HL-60 (cell line): ENCODE results near the gene MRPL33.

Experiments
- DNase-seq, 2 experiments: peaks; one replicate each; pipeline ENCODE4 v3.0.0-alpha.2; 2010 to 2020; ENCODE audit warnings: low read depth in 1 of 2, low spot score in 1 of 2
- H3K27ac ChIP-seq: fragments of 250-450 bp; sonication (Bioruptor Pico); replicated peaks from 2 replicates; pipeline ENCODE4 v1.5.1; 2020; ENCODE audit warnings: mild to moderate bottlenecking, moderate library complexity
- H3K27me3 ChIP-seq: fragments of 250-450 bp; sonication (Bioruptor Pico); 2 replicates; pipeline ENCODE4 v1.5.1; 2021; ENCODE audit warnings: mild to moderate bottlenecking, moderate library complexity; ENCODE audit not compliant: insufficient read depth, poor library complexity, severe bottlenecking
- H3K4me3 ChIP-seq: replicated peaks from 2 replicates; pipeline ENCODE4 v1.5.1; 2011; ENCODE audit warnings: mild to moderate bottlenecking, control low read depth, low read length; ENCODE audit not compliant: insufficient read depth
- GABPA ChIP-seq: IDR thresholded peaks from 2 replicates; pipeline ENCODE4 v1.6.1; 2012; ENCODE audit warnings: low read depth
- POLR2AphosphoS5 ChIP-seq: IDR thresholded peaks from 2 replicates; pipeline ENCODE4 v1.6.1; 2012; ENCODE audit warnings: low read depth
- SPI1 ChIP-seq: IDR thresholded peaks from 2 replicates; pipeline ENCODE4 v1.6.1; 2012; ENCODE audit warnings: low read depth, mild to moderate bottlenecking, borderline replicate concordance
- TF ChIP-seq, protein P1 (sequence below): IDR thresholded peaks from 2 replicates; pipeline ENCODE4 v1.6.1; 2012; ENCODE audit warnings: low read depth; ENCODE audit not compliant: insufficient replicate concordance
- TF ChIP-seq, protein P2 (sequence below): IDR thresholded peaks from one replicate; pipeline ENCODE4 v1.5.1; 2011; ENCODE audit warnings: low read length, control low read depth, inconsistent platforms; ENCODE audit not compliant: insufficient read depth

Gene MRPL33

DNA sequence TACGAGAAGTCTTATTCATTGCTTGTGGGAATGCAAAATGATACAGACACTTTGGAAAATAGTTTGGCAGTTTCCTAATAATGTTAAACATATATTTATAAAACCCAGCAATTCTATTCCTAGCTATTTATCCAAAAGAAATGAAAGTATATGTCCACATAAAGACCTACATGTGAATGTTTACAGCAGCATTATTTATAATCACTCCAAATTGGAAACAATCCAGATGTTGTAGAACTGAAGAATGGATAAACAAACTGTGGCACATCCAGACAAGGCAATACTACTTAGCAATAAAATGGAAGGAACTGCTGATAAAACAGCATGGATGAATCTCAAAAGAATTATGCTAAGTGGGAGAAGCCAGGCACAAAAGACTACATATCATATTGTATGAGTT, 19.3 kb downstream of the MRPL33 start:
- no peak for TF ChIP-seq POLR2AphosphoS5
- no peak for TF ChIP-seq GABPA
- no peak for TF ChIP-seq SPI1
- TF ChIP-seq, protein P1, sequence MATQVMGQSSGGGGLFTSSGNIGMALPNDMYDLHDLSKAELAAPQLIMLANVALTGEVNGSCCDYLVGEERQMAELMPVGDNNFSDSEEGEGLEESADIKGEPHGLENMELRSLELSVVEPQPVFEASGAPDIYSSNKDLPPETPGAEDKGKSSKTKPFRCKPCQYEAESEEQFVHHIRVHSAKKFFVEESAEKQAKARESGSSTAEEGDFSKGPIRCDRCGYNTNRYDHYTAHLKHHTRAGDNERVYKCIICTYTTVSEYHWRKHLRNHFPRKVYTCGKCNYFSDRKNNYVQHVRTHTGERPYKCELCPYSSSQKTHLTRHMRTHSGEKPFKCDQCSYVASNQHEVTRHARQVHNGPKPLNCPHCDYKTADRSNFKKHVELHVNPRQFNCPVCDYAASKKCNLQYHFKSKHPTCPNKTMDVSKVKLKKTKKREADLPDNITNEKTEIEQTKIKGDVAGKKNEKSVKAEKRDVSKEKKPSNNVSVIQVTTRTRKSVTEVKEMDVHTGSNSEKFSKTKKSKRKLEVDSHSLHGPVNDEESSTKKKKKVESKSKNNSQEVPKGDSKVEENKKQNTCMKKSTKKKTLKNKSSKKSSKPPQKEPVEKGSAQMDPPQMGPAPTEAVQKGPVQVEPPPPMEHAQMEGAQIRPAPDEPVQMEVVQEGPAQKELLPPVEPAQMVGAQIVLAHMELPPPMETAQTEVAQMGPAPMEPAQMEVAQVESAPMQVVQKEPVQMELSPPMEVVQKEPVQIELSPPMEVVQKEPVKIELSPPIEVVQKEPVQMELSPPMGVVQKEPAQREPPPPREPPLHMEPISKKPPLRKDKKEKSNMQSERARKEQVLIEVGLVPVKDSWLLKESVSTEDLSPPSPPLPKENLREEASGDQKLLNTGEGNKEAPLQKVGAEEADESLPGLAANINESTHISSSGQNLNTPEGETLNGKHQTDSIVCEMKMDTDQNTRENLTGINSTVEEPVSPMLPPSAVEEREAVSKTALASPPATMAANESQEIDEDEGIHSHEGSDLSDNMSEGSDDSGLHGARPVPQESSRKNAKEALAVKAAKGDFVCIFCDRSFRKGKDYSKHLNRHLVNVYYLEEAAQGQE, result no peak
- TF ChIP-seq, protein P2, sequence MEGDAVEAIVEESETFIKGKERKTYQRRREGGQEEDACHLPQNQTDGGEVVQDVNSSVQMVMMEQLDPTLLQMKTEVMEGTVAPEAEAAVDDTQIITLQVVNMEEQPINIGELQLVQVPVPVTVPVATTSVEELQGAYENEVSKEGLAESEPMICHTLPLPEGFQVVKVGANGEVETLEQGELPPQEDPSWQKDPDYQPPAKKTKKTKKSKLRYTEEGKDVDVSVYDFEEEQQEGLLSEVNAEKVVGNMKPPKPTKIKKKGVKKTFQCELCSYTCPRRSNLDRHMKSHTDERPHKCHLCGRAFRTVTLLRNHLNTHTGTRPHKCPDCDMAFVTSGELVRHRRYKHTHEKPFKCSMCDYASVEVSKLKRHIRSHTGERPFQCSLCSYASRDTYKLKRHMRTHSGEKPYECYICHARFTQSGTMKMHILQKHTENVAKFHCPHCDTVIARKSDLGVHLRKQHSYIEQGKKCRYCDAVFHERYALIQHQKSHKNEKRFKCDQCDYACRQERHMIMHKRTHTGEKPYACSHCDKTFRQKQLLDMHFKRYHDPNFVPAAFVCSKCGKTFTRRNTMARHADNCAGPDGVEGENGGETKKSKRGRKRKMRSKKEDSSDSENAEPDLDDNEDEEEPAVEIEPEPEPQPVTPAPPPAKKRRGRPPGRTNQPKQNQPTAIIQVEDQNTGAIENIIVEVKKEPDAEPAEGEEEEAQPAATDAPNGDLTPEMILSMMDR, result no peak
- no peaks in the 10 kb centered on the region for H3K27me3 ChIP-seq
- H3K4me3 ChIP-seq, result no peak overlapping the region
- H3K27ac ChIP-seq, result no peak overlapping the region
- DNase-seq, result no peak

DNA sequence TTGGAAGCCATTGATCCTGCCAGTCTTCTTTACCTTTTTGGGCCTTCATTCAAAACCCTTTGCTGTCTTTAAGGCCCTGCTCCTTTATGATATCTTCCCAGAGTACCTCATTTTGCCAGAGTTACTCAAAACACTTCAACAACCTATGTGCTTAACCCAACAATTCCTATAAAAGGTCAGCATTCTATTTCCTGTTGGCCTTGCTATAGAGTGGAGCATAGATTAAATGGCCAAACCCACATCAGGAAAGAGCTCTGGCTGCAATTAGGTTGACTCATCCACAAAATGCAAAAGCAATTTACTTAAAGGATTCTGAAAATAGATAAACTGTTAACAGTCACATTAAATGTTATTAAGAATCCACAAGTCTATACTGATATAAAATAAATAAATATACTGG, 21.2 kb downstream of the MRPL33 start:
- no peaks in the 10 kb centered on the region for H3K27me3 ChIP-seq
- TF ChIP-seq, protein P2, result no peak
- TF ChIP-seq POLR2AphosphoS5 (no peak), SPI1 (no peak), GABPA (no peak)
- TF ChIP-seq, protein P1, result no peak
- H3K4me3 ChIP-seq, result no peak overlapping the region
- no peak for DNase-seq
- no peak overlapping the region for H3K27ac ChIP-seq

DNA sequence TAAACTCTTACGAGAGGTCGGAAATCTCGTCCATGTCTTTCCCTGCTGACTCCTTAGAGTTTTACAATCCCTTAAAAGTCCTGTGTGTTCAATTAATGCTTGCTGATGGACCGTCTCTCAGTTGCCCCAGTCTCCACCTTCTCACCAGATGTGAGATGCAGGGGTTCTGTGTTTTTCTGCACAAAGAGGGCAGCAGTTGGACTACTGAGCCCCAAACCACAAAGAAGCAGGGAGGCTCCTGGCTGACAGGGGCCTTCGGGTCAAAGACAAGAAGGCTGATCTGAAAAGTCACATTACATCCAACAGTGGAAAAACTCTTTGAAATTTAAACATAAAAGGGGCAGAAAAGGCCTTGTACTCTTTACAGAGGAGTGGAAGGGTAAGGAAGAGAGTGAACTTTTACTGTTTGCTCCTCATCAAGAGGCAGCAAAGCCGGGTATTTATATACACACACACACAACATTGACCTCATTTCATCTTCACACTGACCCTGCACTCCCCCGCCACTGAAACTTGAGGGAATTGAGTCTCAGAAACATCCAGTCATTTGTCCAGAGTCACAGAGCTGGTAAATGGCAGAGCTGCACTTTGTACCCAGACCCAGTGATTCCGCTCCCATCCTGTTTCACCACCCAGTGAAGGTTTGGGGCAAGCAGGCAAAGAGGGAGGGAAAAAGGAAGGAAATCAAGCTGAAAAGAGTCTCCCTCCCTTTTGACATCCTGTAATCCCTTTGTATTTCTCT, 23.7 kb downstream of the MRPL33 start:
- Histone ChIP-seq H3K27me3 (no peaks in the 10 kb centered on the region), H3K27ac (no peak overlapping the region), H3K4me3 (no peak overlapping the region)
- DNase-seq, result no peak
- TF ChIP-seq SPI1, result no peak
- no peak for TF ChIP-seq POLR2AphosphoS5
- TF ChIP-seq, protein P2, result no peak

DNA sequence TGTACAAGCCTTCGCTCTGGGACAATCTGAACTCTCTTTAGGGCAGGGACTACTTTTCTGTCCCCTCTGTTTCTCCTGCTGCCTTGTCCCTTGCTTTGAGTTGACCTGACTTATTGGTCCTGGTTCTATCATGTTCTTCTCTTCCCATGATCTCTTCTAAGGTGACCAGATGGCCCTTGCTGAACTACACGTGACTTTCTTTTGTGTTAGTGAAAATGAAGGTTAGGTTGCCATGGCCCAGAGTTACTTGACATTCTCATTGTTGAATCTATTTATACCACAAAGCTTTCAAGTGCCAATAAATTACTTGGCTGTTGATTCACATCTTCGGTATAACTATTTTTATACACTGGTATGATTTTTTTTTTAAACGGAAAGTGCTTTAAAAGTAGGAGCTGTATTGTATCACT, 24.4 kb downstream of the MRPL33 start:
- no peak for DNase-seq
- Histone ChIP-seq H3K27ac (no peak overlapping the region), H3K4me3 (no peak overlapping the region)

More for the DNA sequence above, 24.4 kb downstream of the MRPL33 start:
- TF ChIP-seq, protein P1, result no peak
- TF ChIP-seq SPI1 (no peak), GABPA (no peak), POLR2AphosphoS5 (no peak)
- TF ChIP-seq, protein P2, result no peak
- H3K27me3 ChIP-seq, result no peaks in the 10 kb centered on the region
